Mucosa of stomach (tissue), 1 donor: ENCODE results near the gene TMTC2.

Experiments
- H3K27me3 ChIP-seq: one replicate; pipeline ENCODE4 v1.7.0; 2013; ENCODE audit warnings: mild to moderate bottlenecking, low read length; ENCODE audit not compliant: control insufficient read depth, insufficient read depth
- H3K36me3 ChIP-seq: one replicate; pipeline ENCODE4 v1.7.0; 2013; ENCODE audit warnings: low read length; ENCODE audit not compliant: control insufficient read depth, insufficient read depth
- H3K4me1 ChIP-seq: one replicate; pipeline ENCODE4 v1.7.0; 2013; ENCODE audit warnings: mild to moderate bottlenecking, low read length; ENCODE audit not compliant: control insufficient read depth, insufficient read depth
- H3K4me3 ChIP-seq: one replicate; pipeline ENCODE4 v1.7.0; 2013; ENCODE audit warnings: low read length
- H3K9ac ChIP-seq: one replicate; pipeline ENCODE4 v1.7.0; 2013; ENCODE audit warnings: mild to moderate bottlenecking, low read length, moderate library complexity
- H3K9me3 ChIP-seq: one replicate; pipeline ENCODE4 v1.7.0; 2013; ENCODE audit warnings: mild to moderate bottlenecking, low read length, moderate library complexity; ENCODE audit not compliant: control insufficient read depth
- donor health status: Pancreatic carcinoma.

Gene TMTC2

DNA sequence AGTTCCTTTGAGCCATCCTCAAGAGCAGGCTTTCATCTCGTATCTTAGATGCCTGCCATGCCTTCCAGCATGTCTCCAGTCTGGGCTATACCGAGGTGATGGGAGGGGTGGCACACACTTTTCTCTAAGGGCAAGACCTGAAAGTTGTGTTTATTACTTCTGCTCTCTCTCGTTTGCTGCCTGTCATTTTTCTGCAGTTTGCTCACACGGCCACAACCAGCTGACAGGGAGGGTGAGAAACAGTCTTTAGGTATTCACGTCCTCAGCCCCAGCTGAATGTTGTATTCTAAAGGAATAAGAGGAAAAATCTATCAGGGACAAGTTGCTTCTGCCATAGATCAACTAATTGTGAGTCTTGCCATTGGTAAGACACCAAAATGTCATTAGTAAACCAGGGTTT, 88.0 kb downstream of the TMTC2 start:
- Histone ChIP-seq H3K27me3 (no peaks in the 10 kb centered on the region), H3K9me3 (no peaks in the 10 kb centered on the region), H3K36me3 (no peaks in the 10 kb centered on the region), H3K4me3 (no peak overlapping the region), H3K9ac (no peak overlapping the region), H3K4me1 (peaks cover 17% of the 10 kb centered on the region)

DNA sequence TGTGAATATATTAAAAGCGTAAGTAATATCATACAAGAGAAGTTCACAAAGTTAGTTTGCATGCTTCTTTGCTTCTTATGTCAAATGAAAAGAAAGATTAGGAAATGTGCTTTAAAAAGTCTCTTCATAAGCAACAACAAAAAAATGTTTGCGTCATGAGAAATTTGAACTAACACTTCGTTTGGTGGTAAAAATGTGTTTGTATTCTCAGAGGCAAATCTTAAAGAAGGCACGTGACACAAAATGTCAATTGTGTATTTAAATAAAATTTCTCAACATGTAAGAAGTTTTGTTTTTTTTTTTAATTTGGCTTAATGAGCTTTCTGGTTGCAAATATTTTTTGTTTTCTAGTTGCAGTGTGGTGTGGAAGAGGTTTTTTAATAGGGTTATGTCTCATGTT, 93.8 kb downstream of the TMTC2 start:
- H3K4me1 ChIP-seq, result no peaks in the 10 kb centered on the region
- no peak overlapping the region for H3K4me3 ChIP-seq
- H3K27me3 ChIP-seq, result no peaks in the 10 kb centered on the region
- H3K9me3 ChIP-seq, result no peaks in the 10 kb centered on the region
- no peak overlapping the region for H3K9ac ChIP-seq
- no peaks in the 10 kb centered on the region for H3K36me3 ChIP-seq

GRCh38 chr12:82781309-82781997, 94.7 kb downstream of the TMTC2 start:
- Histone ChIP-seq H3K36me3 (no peaks in the 10 kb centered on the region), H3K9me3 (no peaks in the 10 kb centered on the region), H3K4me3 (no peak overlapping the region), H3K9ac (no peak overlapping the region), H3K27me3 (no peaks in the 10 kb centered on the region), H3K4me1 (no peaks in the 10 kb centered on the region)

DNA sequence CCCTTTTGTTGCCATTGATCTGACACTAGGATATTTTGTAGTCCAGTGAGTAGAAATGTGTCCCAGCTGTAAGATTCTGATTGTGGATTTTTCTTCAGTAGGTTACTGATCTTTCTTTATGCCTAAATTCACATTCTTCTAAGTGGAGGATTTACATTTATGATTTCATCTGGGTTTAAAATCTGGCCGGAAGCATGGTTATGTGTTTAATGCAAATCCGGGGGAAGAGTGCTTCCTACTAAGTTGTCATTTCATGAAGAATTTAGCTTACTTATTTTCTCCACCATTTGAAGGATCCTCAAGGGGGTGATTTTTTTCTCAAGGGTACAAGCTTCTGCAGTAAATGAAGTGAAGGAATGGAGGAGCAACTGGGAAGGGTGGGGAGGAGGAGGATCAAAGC, 96.7 kb downstream of the TMTC2 start:
- Histone ChIP-seq H3K9ac (no peak overlapping the region), H3K4me3 (no peak overlapping the region), H3K4me1 (no peaks in the 10 kb centered on the region), H3K27me3 (no peaks in the 10 kb centered on the region), H3K9me3 (no peaks in the 10 kb centered on the region), H3K36me3 (no peaks in the 10 kb centered on the region)

DNA sequence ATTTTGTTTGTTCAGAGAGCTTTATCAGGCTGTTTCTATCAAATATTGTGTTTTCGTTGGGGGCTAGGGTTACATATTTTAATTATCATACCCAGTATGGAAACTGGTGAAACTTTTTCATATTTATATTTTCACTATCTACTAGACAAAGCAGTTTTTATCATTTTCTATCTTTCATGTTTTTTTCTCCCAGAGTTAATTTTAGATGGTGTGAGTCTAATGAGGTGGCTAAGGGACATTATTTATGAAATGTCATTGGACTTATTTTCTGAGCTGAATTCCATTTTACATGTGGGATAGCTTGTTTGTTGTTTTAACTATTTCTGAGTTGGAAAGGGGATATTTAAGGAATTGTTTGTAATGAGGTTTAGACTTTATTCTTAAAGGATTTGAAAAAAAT, 100.3 kb downstream of the TMTC2 start:
- Histone ChIP-seq H3K4me3 (no peak overlapping the region), H3K4me1 (no peaks in the 10 kb centered on the region)

DNA sequence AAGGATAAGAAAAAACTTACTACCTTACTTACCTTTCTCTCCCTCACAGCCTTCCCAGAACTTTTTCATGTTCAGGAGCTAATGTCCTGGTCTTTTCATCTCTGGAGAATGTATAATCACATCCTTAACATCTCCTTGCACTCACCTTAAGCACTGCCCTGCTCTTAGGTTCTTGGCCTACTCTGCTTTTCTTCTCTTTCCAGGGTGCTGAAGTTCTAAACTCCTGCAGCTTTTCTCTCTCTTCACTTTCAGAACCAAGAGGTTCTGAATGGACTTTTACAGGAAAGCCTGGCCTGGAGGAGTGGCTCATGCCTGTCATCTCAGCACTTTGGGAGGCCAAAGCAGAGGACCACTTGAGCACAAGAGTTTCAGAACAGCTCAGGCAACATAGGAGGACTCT, 101.9 kb downstream of the TMTC2 start:
- Histone ChIP-seq H3K4me3 (no peak overlapping the region), H3K36me3 (no peaks in the 10 kb centered on the region), H3K27me3 (no peaks in the 10 kb centered on the region), H3K9me3 (no peaks in the 10 kb centered on the region), H3K9ac (no peak overlapping the region), H3K4me1 (no peaks in the 10 kb centered on the region)

More for the DNA sequence above, 100.3 kb downstream of the TMTC2 start:
- Histone ChIP-seq H3K9ac (no peak overlapping the region), H3K9me3 (no peaks in the 10 kb centered on the region), H3K36me3 (no peaks in the 10 kb centered on the region), H3K27me3 (no peaks in the 10 kb centered on the region)

DNA sequence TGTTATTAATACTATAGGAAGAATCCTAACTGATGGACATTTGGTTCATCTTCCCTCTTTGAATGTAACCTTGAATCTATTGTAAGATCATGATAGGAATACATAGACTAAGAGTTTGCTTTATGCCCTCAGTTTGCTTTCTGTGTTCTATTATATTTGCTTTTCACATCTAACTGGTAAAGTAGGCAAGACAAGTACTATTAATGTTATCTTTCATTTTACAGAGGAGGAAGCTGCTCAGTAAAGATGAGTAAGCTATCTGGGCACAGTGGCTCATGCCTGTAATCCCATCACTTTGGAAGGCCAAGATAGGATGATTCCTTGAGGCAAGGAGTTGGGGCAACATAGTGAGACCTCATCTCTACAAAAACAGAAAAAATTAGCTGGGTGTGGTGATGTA, 103.0 kb downstream of the TMTC2 start:
- Histone ChIP-seq H3K27me3 (no peaks in the 10 kb centered on the region), H3K4me1 (no peaks in the 10 kb centered on the region), H3K9ac (no peak overlapping the region), H3K4me3 (no peak overlapping the region), H3K36me3 (no peaks in the 10 kb centered on the region), H3K9me3 (no peaks in the 10 kb centered on the region)

GRCh38 chr12:82793751-82794281, 107.1 kb downstream of the TMTC2 start:
- no peaks in the 10 kb centered on the region for H3K9me3 ChIP-seq
- H3K36me3 ChIP-seq, result no peaks in the 10 kb centered on the region
- H3K27me3 ChIP-seq, result no peaks in the 10 kb centered on the region
- H3K9ac ChIP-seq, result no peak overlapping the region
- no peaks in the 10 kb centered on the region for H3K4me1 ChIP-seq
- no peak overlapping the region for H3K4me3 ChIP-seq

GRCh38 chr12:82797480-82797879, 110.8 kb downstream of the TMTC2 start:
- H3K4me3 ChIP-seq, result no peak overlapping the region
- no peaks in the 10 kb centered on the region for H3K27me3 ChIP-seq
- no peaks in the 10 kb centered on the region for H3K9me3 ChIP-seq
- no peak overlapping the region for H3K9ac ChIP-seq
- no peaks in the 10 kb centered on the region for H3K36me3 ChIP-seq
- H3K4me1 ChIP-seq, result no peaks in the 10 kb centered on the region

- no peaks in the 10 kb centered on the region for H3K27me3 ChIP-seq
- H3K9me3 ChIP-seq, result no peaks in the 10 kb centered on the region
- no peak overlapping the region for H3K4me3 ChIP-seq
- H3K4me1 ChIP-seq, result peaks cover 19% of the 10 kb centered on the region
- H3K9ac ChIP-seq, result no peak overlapping the region
- no peaks in the 10 kb centered on the region for H3K36me3 ChIP-seq
These were observed 113.5 kb downstream of the TMTC2 start for GRCh38 chr12:82800185-82800584.

- H3K9ac ChIP-seq, result no peak overlapping the region
- H3K27me3 ChIP-seq, result no peaks in the 10 kb centered on the region
- H3K36me3 ChIP-seq, result no peaks in the 10 kb centered on the region
- peaks cover 28% of the 10 kb centered on the region for H3K4me1 ChIP-seq
- no peaks in the 10 kb centered on the region for H3K9me3 ChIP-seq
- H3K4me3 ChIP-seq, result no peak overlapping the region
These were observed 115.4 kb downstream of the TMTC2 start for GRCh38 chr12:82801951-82802610.

DNA sequence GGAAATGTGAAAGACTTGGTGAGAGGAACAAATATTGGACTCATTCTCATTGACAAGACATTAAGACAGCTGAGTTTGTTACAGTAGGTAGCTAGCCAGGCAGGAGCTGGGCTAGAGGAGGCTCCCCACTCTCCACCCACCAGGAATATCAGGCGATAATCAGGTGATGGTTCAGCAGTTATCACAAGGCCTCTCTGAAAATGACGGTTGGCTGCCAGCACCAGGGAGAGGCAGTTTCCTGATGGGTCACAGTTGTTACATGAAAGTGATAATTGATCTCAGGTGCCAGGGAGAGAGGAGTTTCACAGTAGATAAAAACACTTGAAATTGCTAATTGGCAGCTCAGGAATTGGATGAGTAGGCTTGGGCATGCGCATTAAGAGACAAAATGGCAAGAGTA, 116.5 kb downstream of the TMTC2 start:
- no peaks in the 10 kb centered on the region for H3K36me3 ChIP-seq
- no peaks in the 10 kb centered on the region for H3K27me3 ChIP-seq

More for the DNA sequence above, 116.5 kb downstream of the TMTC2 start:
- peaks cover 28% of the 10 kb centered on the region for H3K4me1 ChIP-seq
- no peaks in the 10 kb centered on the region for H3K9me3 ChIP-seq
- no peak overlapping the region for H3K4me3 ChIP-seq
- no peak overlapping the region for H3K9ac ChIP-seq
